NCI-H1048 (cell line): ENCODE measurements around the gene MRGPRG.

Experiments
- DNase-seq: peaks from one replicate; lab custom pipeline; 2025; lab: John Stamatoyannopoulos, UW

The MRGPRG gene

GRCh38 chr11:3207526-3208189, 11.0 kb downstream of the MRGPRG start:
- no peak for DNase-seq

- DNase-seq, result no peak
These were observed 11.8 kb downstream of the MRGPRG start for GRCh38 chr11:3206922-3207204.

- DNase-seq, result no peak
These were observed 12.3 kb downstream of the MRGPRG start for GRCh38 chr11:3206156-3206921.

GRCh38 chr11:3205261-3206155, 13.1 kb downstream of the MRGPRG start:
- DNase-seq, result no peak

GRCh38 chr11:3204141-3205015, 14.2 kb downstream of the MRGPRG start:
- DNase-seq, result no peak

- no peak for DNase-seq
These were observed 15.2 kb downstream of the MRGPRG start for GRCh38 chr11:3203221-3204043.

- no peak for DNase-seq
These were observed 15.9 kb downstream of the MRGPRG start for GRCh38 chr11:3202759-3203158.

- DNase-seq, result no peak
These were observed 16.3 kb downstream of the MRGPRG start for GRCh38 chr11:3202305-3202704.

GRCh38 chr11:3201677-3202181, 16.9 kb downstream of the MRGPRG start:
- no peak for DNase-seq

GRCh38 chr11:3201112-3201581, 17.5 kb downstream of the MRGPRG start:
- DNase-seq, result no peak

GRCh38 chr11:3200388-3201111, 18.1 kb downstream of the MRGPRG start:
- no peak for DNase-seq

- no peak for DNase-seq
These were observed 18.9 kb downstream of the MRGPRG start for GRCh38 chr11:3199537-3200295.

- no peak for DNase-seq
These were observed 19.8 kb downstream of the MRGPRG start for GRCh38 chr11:3198815-3199214.

- DNase-seq, result no peak
These were observed 20.6 kb downstream of the MRGPRG start for GRCh38 chr11:3197878-3198528.

GRCh38 chr11:3197044-3197695, 21.4 kb downstream of the MRGPRG start:
- no peak for DNase-seq

GRCh38 chr11:3196161-3197043, 22.2 kb downstream of the MRGPRG start:
- no peak for DNase-seq
